Vagina (tissue), 2 donors: ENCODE results near the gene KRTAP21-2.

Experiments used
- POLR2A ChIP-seq, 2 donors: fragments of 450-650 bp; IDR thresholded peaks; one replicate each; pipeline ENCODE4 v1.6.1; 2017; ENCODE audit warnings: antibody characterized with exemption in 2 of 2, mild to moderate bottlenecking in 2 of 2, moderate library complexity in 2 of 2
- POLR2AphosphoS5 ChIP-seq, 2 donors: sonication (generic); formaldehyde crosslinking; IDR thresholded peaks; one replicate each; pipeline ENCODE4 v1.9.0; 2017; ENCODE audit warnings: antibody characterized with exemption in 2 of 2, mild to moderate bottlenecking in 2 of 2, low read depth in 1 of 2; ENCODE audit not compliant: insufficient read depth in 1 of 2
- TF ChIP-seq, protein P1 (sequence below), 3 experiments: fragments of 450-650 bp in 2 of 3; fragments of 200-600 bp in 1 of 3; sonication (generic) in 1 of 3; IDR thresholded peaks; one replicate each; pipeline ENCODE4 v1.5.1; 2017 to 2019; ENCODE audit warnings: antibody characterized with exemption in 3 of 3, mild to moderate bottlenecking in 2 of 3, moderate library complexity in 2 of 3

DNA sequence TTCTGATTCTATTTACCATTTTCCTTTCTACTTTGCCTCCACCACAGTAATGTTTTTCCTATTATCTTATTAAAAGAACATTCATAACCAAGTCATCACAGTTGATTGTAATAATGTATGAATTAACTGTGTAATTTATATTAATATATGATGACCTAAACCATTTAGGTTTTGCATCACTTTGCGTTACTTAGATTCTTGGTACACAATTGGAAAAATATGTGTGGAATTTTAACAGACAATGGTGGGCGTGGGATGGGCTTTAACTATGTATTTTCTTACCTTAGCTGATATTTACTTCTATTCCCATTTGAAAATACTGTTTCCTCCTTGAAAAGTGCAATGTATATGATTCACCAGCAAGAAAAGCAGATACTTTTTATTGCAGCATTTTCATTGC, 32.1 kb downstream of the KRTAP21-2 start:
- TF ChIP-seq, protein P1, sequence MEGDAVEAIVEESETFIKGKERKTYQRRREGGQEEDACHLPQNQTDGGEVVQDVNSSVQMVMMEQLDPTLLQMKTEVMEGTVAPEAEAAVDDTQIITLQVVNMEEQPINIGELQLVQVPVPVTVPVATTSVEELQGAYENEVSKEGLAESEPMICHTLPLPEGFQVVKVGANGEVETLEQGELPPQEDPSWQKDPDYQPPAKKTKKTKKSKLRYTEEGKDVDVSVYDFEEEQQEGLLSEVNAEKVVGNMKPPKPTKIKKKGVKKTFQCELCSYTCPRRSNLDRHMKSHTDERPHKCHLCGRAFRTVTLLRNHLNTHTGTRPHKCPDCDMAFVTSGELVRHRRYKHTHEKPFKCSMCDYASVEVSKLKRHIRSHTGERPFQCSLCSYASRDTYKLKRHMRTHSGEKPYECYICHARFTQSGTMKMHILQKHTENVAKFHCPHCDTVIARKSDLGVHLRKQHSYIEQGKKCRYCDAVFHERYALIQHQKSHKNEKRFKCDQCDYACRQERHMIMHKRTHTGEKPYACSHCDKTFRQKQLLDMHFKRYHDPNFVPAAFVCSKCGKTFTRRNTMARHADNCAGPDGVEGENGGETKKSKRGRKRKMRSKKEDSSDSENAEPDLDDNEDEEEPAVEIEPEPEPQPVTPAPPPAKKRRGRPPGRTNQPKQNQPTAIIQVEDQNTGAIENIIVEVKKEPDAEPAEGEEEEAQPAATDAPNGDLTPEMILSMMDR (IDR thresholded peaks at IDR 0.05) = no peak
- TF ChIP-seq POLR2AphosphoS5 (IDR thresholded peaks at IDR 0.05; ENCODE audit: insufficient read depth in 1 of 2, low read depth in 1 of 2) = no peak
- no peak for TF ChIP-seq POLR2A (IDR thresholded peaks at IDR 0.05)
